Upper lobe of right lung (tissue), 1 donor: ENCODE measurements around the gene HRK. TPM values are rescaled to one million over a fixed set of nuclear protein-coding genes. Genes with fewer than 3 reads are reported as not detected.

ENCODE experiments used
- ATAC-seq: fragments of 200-7000 bp; cut with Tn5 transposase; one replicate; pipeline ENCODE4 v1.9.1; 2020; ENCODE audit warnings: mild to moderate bottlenecking, moderate library complexity
- DNase-seq: peaks from one replicate; pipeline ENCODE4 v3.0.0-alpha.2; 2020
- H3K27ac ChIP-seq: fragments of 200-600 bp; one replicate; pipeline ENCODE4 v1.8.0; 2022
- H3K27me3 ChIP-seq: fragments of 200-600 bp; one replicate; pipeline ENCODE4 v1.8.0; 2022; ENCODE audit warnings: mild to moderate bottlenecking
- H3K36me3 ChIP-seq: fragments of 200-600 bp; one replicate; pipeline ENCODE4 v1.8.0; 2022
- H3K4me1 ChIP-seq: fragments of 200-600 bp; one replicate; pipeline ENCODE4 v1.8.0; 2022
- H3K4me3 ChIP-seq: fragments of 200-600 bp; one replicate; pipeline ENCODE4 v1.8.0; 2022; ENCODE audit warnings: mild to moderate bottlenecking
- H3K9me3 ChIP-seq: fragments of 200-600 bp; one replicate; pipeline ENCODE4 v1.8.0; 2022
- CTCF ChIP-seq: fragments of 200-600 bp; IDR thresholded peaks from one replicate; pipeline ENCODE4 v1.8.0; 2022; ENCODE audit warnings: antibody characterized with exemption
- intact Hi-C: fragments of 100-400 bp; cut with DNase I; formaldehyde crosslinking; loops from one replicate; pipeline ENCODE4 v1.11.0; 2022
- total RNA-seq: library from RNA; stranded (reverse); fragmentation: NEBNext Ultra II Directional; extraction: Animal tissue kit (Norgen Biotek cat#: 25700); gene quantifications from one replicate; pipeline ENCODE4 v1.2.1, GENCODE V29; 2021
- donor health status: DM: no; HTN: yes; CAD: no; lungs with severe emphysema.

HRK gene
- total RNA-seq, 1 donor from 2014 or later = not detected

GRCh38 chr12:116813271-116814041, 67.8 kb downstream of the HRK start:
- H3K4me1 ChIP-seq = peaks cover 6% of the 10 kb centered on the region
- no peaks in the 10 kb centered on the region for H3K27me3 ChIP-seq
- ATAC-seq = no peak
- H3K36me3 ChIP-seq = no peaks in the 10 kb centered on the region
- DNase-seq = peak; percentile 30
- no peaks in the 10 kb centered on the region for H3K9me3 ChIP-seq
- no peak for TF ChIP-seq CTCF
- H3K27ac ChIP-seq = no peak overlapping the region
- intact Hi-C loops = no loop called here
- H3K4me3 ChIP-seq = no peak overlapping the region

- no peaks in the 10 kb centered on the region for H3K36me3 ChIP-seq
- no peak overlapping the region for H3K27ac ChIP-seq
- H3K27me3 ChIP-seq = no peaks in the 10 kb centered on the region
- H3K9me3 ChIP-seq = no peaks in the 10 kb centered on the region
- no peak for TF ChIP-seq CTCF
- DNase-seq (no peak), ATAC-seq (no peak)
- no peak overlapping the region for H3K4me3 ChIP-seq
- no peaks in the 10 kb centered on the region for H3K4me1 ChIP-seq
- intact Hi-C loops = no loop called here
These were observed 69.0 kb downstream of the HRK start for GRCh38 chr12:116812238-116812637.

GRCh38 chr12:116808113-116809105, 72.8 kb downstream of the HRK start:
- Histone ChIP-seq H3K36me3 (no peaks in the 10 kb centered on the region), H3K9me3 (no peaks in the 10 kb centered on the region), H3K4me1 (no peaks in the 10 kb centered on the region), H3K4me3 (no peak overlapping the region), H3K27me3 (no peaks in the 10 kb centered on the region), H3K27ac (no peak overlapping the region)
- no peak for ATAC-seq
- intact Hi-C loops = no loop called here
- no peak for DNase-seq
- no peak for TF ChIP-seq CTCF

GRCh38 chr12:116807546-116807945, 73.7 kb downstream of the HRK start:
- Histone ChIP-seq H3K4me1 (no peaks in the 10 kb centered on the region), H3K27me3 (no peaks in the 10 kb centered on the region), H3K36me3 (no peaks in the 10 kb centered on the region), H3K9me3 (no peaks in the 10 kb centered on the region), H3K27ac (no peak overlapping the region), H3K4me3 (no peak overlapping the region)
- no peak for TF ChIP-seq CTCF
- intact Hi-C loops = no loop called here
- no peak for ATAC-seq
- no peak for DNase-seq

GRCh38 chr12:116806845-116807440, 74.3 kb downstream of the HRK start:
- DNase-seq (no peak), ATAC-seq (no peak)
- intact Hi-C loops = no loop called here
- no peaks in the 10 kb centered on the region for H3K9me3 ChIP-seq
- no peak overlapping the region for H3K4me3 ChIP-seq
- no peaks in the 10 kb centered on the region for H3K27me3 ChIP-seq
- no peak overlapping the region for H3K27ac ChIP-seq
- no peaks in the 10 kb centered on the region for H3K4me1 ChIP-seq
- no peak for TF ChIP-seq CTCF
- no peaks in the 10 kb centered on the region for H3K36me3 ChIP-seq

Other genes with a start within 250 kb of the HRK start
- gene SPRING1, start 143.4 kb downstream of the HRK start, total RNA-seq = 126 TPM
- gene RNFT2, start 143.1 kb downstream of the HRK start, total RNA-seq = 2.6 TPM
- 16.8 TPM for gene FBXW8, start 29.5 kb upstream of the HRK start, total RNA-seq
- 10.3 TPM for gene TESC, start 218.0 kb upstream of the HRK start, total RNA-seq